ENCODE data around the gene KCTD14.

- no peak for TF ChIP-seq CTCF (IDR thresholded peaks at IDR 0.05; ENCODE audit: insufficient read depth, low read depth, low read length)
- no peak for TF ChIP-seq EZH2 (IDR thresholded peaks at IDR 0.05; ENCODE audit: insufficient read depth, low read length)
Measured at GRCh38 chr11:78036313-78036712, 13.2 kb upstream of the KCTD14 start.
